NOMO-1 treated with DMSO at 0.1 percent for 48 hours (cell line): ENCODE data around the gene PPFIA4.

ENCODE experiments used
- DNase-seq: peaks from one replicate; lab custom pipeline; 2025; ENCODE audit not compliant: unreplicated experiment; lab: John Stamatoyannopoulos, UW

Gene PPFIA4

GRCh38 chr1:203039609-203040512 is 13.6 kb downstream of the PPFIA4 start:
- DNase-seq = peak; percentile 74

- no peak for DNase-seq
Observed at GRCh38 chr1:203040513-203041275, 14.4 kb downstream of the PPFIA4 start.

DNA sequence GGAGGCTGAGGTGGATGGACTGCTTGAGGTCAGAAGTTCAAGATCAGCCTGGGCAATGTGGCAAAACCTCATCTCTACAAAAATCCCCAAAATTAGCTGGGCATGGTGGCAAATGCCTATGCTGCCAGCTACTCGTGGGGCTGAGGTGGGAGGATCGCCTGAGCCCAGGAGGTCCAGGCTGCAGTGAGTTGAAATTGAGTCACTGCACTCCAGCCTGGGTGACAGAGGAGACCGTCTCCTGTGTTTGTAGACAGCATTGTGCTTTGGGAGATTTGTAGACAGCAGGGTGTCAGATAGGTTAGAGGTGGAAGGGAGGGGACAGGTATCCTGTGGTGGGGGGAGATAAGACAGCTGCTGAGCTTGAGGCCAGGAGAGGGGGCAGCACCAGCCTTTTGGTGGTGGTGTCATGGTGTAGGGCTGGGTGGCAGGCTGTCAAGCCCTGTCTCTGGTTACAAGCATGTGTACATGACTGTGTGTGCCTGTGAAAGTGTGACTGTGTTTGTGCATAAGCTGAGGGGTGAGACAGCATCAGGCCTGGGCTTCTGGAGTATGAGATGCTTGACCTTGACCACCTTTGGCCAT is 15.2 kb downstream of the PPFIA4 start:
- no peak for DNase-seq

- DNase-seq = no peak
Observed at GRCh38 chr1:203043830-203044545, 17.7 kb downstream of the PPFIA4 start.

DNA sequence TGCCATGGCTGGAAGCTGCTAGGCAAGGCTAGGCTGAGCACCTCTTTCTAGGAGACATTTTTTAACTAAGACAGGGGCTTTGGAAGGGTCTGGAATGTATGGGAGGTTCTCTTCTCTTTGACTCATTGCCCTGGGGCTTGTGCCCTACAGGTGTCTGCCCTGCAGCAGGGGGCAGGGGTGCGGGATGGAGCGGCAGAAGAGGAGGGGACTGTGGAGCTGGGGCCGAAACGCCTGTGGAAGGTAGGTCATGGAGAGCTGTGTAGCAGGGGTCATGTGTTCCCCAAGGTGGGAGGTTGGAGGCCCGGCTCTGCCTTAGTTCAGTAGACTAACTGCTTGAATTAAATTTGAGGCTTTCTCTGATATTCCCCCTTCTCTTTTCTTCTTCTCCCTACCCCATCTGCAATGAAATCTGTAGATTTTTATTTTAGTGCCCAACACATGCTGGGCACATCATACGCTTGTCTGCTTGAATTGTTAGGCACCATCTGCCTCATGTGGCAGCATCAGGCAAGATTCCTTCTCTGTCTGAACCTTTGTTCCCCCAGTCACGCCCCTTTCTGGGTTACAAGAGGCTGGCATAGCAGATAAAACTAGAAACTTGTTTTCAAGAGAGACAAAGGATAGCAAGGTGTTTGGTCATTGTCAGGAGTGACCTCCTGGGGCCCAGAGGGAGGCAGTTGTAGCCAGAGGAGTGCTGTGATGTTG is 18.4 kb downstream of the PPFIA4 start:
- DNase-seq = no peak

DNA sequence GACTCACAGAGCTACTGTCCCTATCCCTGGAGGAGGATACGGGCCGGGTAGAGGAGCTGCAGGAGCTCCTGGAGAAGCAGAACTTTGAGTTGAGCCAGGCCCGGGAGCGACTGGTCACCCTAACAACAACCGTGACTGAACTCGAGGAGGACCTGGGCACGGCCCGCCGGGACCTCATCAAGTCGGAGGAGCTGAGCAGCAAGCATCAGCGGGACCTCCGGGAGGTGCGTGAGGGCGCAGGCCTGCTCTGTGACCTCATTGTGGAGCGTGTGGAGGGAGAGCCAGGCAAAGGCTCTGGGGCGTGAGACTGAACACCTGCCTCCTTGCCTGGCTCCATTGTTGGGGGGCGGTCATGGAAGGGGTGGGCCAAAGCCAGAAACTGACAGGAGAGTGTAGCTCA is 19.0 kb downstream of the PPFIA4 start:
- no peak for DNase-seq

- no peak for DNase-seq
Observed at GRCh38 chr1:203045821-203046594, 19.7 kb downstream of the PPFIA4 start.

- peak; percentile 70 for DNase-seq
Observed at GRCh38 chr1:203046984-203047630, 20.8 kb downstream of the PPFIA4 start.

DNA sequence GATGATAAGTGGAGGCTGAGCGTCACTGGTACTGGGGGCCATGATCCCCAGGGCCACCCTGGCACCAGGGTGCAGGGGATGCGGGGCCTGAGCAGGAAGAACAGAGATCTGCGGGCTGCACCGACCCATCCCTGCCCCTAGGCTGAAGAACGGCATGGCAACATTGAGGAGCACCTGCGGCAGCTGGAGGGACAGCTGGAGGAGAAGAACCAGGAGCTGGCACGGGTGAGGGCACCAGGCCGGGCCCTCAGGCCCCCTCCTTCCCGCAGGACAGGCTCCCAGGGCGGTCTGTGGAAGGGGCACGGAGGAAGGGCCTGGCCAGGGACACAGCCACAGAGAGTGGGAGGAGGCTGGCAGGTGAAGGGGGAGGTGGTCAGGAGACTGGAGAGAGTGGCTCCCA is 21.8 kb downstream of the PPFIA4 start:
- DNase-seq = no peak

DNA sequence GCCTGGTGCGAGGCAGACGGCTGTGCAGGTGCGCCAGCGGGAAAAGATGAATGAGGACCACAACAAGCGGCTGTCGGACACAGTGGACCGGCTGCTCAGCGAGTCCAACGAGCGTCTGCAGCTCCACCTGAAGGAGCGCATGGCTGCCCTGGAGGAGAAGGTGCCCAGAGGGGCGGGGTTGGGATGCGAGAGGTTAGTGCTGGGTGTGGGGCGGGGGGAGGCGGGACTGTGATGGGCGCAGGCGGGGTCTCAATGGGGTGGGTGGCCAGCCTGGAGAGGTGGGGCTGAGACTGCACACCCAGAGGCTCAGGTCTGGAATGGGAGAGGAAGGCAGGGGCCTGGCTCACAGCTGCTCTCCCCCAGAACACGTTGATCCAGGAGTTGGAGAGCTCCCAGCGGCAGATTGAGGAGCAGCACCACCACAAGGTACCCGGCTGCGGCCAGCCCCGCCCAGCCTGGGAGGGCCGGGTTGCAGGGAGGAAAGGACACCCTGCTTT is 22.3 kb downstream of the PPFIA4 start:
- DNase-seq = no peak

- DNase-seq = no peak
Observed at GRCh38 chr1:203049077-203049476, 22.8 kb downstream of the PPFIA4 start.

GRCh38 chr1:203049576-203050180 is 23.4 kb downstream of the PPFIA4 start:
- no peak for DNase-seq

DNA sequence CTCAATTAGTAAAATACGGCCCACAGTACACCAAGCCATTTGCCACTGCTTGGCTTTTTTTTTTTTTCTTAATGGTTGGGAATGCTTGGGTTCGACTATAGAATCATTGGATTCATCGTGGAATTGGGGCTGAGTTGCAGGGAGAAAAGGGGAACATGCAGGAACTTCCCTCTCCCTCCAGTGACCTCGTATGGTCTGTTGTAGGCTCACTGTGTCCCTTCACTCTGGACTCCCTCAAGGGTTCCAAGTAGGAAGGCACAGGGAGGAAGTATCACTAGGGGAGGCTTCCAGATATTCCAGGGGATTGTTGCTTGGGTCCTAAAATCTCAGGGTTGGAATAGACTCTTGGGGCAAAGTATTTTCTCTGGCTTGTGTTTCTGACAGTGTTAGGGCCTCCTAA is 24.5 kb downstream of the PPFIA4 start:
- no peak for DNase-seq

- DNase-seq = no peak
Observed at GRCh38 chr1:203051841-203052324, 25.6 kb downstream of the PPFIA4 start.

DNA sequence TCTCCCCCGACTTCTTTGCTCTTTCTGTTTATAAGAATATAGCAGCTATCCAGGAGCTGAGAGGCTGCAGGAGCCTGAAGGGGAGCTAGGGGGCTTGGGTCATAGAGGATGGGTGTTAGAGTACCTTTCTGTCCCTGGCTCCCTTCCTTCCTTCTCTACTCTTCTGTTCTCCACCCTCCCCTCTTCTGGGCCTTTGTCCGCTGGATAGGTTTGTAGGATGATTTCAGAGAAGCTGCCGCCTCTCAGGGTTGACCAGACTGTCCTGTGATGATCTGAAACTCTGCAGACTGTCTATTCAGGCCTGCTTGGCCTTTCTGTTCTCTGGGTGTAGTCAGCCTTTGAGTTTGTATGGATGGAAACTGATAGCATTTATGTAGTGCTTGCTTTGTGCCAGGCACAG is 26.3 kb downstream of the PPFIA4 start:
- no peak for DNase-seq

DNA sequence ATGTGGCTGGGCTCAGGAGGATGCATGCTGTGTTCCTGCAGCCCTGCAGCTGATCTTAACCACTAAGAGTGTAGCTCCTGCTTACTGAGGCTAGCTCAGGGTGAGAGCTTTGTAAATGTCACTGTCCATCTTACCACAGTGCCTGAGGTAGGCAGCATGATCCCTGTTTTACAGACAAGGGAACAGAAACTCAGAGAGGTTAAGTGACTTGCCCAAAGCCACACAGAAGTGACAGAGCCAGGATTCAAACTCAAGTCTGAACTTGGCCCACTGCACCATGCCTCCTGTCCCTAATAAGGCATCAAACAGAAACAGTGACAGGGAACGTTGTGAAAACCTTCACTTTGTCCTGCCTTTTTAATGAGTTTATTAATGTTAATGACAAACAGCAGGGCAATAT is 27.9 kb downstream of the PPFIA4 start:
- DNase-seq = no peak

- no peak for DNase-seq
Observed at GRCh38 chr1:203054642-203055041, 28.4 kb downstream of the PPFIA4 start.

- no peak for DNase-seq
Observed at GRCh38 chr1:203055161-203055799, 29.0 kb downstream of the PPFIA4 start.
